Right lobe of liver (tissue), 4 donors: ENCODE measurements around the gene PRKAG2.

Source experiments
- CTCF ChIP-seq, 4 donors: fragments of 200-600 bp in 3 of 4; fragments of 450-650 bp in 1 of 4; IDR thresholded peaks; one replicate each; pipeline versions ENCODE4 v1.5.1 to v1.8.0; 2016 to 2022; ENCODE audit warnings: antibody characterized with exemption in 4 of 4, mild to moderate bottlenecking in 2 of 4
- POLR2A ChIP-seq: fragments of 450-650 bp; IDR thresholded peaks from one replicate; pipeline ENCODE4 v1.6.1; 2017; ENCODE audit warnings: antibody characterized with exemption, mild to moderate bottlenecking
- donor health status: DM: no; HTN: no; CAD: no.
- donor health status: DM: no; HTN: no; CAD: no.
- donor health status: DM: no; HTN: yes; CAD: no.

DNA sequence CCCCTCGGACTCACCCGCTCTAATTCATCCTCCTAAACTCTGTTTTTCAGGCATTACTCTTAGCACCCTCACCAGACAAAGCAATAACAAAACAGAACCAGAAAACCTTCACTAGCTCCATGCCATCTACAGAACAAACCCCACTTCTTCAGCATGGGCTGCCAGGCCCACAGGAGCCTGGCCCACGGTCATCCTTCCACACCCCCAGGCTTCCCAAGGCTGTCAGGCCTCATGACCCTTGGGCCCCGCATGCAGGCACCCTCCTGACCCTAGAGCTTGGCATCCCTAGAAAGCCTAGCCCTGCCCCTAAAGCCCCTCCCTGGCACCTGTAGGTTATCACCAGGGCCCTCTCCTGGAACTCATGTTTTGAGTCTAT is 59.6 kb downstream of the PRKAG2 start:
- TF ChIP-seq POLR2A (no peak), CTCF (IDR thresholded peaks at IDR 0.05) (no peak)
